Activated CD4-positive, alpha-beta T cell treated with anti-CD3 and anti-CD28 coated beads, Interleukin-2, amount 50 U/mL, for 48 hours (primary cell): Measurements from ENCODE around the gene PLCZ1.
"Not testable (repeated sequence)": the region's sequence is repeated elsewhere in the genome, so short reads cannot be mapped to it uniquely, and the experiment has no call there.

Source experiments
- DNase-seq, 2 experiments: peaks; one replicate each; pipeline ENCODE4 v3.0.0-alpha.2; 2020

The PLCZ1 gene, protein sequence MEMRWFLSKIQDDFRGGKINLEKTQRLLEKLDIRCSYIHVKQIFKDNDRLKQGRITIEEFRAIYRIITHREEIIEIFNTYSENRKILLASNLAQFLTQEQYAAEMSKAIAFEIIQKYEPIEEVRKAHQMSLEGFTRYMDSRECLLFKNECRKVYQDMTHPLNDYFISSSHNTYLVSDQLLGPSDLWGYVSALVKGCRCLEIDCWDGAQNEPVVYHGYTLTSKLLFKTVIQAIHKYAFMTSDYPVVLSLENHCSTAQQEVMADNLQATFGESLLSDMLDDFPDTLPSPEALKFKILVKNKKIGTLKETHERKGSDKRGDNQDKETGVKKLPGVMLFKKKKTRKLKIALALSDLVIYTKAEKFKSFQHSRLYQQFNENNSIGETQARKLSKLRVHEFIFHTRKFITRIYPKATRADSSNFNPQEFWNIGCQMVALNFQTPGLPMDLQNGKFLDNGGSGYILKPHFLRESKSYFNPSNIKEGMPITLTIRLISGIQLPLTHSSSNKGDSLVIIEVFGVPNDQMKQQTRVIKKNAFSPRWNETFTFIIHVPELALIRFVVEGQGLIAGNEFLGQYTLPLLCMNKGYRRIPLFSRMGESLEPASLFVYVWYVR

DNA sequence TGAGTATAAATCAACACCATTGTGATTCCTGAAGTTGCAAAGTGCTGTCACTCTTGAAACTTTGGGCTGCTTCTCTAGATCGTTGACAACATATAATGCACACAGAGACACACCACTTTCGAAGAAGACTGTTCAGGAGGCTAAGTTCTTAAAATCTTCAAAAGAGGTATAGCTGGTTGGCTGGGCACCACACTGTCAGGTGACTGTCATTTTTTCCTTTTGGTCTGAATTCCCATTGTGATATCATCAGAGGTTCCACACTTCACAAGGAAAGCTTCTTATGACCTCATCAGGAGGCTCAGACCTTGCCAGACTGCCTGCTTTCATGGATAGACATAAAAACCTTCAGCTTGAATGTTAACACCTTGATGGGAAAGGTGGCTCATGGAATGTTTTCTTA lies at the start of gene PLCZ1, which contains the start of gene CAPZA3:
Gene PLCZ1 (minus strand): TSS at position 194 of the 400 bp plus-strand sequence. CDS start 641 bp downstream, outside the sequence.
Gene CAPZA3 (plus strand): TSS at position 301 of the 400 bp plus-strand sequence. CDS start 150 bp downstream, outside the sequence.
- DNase-seq, result no peak

DNA sequence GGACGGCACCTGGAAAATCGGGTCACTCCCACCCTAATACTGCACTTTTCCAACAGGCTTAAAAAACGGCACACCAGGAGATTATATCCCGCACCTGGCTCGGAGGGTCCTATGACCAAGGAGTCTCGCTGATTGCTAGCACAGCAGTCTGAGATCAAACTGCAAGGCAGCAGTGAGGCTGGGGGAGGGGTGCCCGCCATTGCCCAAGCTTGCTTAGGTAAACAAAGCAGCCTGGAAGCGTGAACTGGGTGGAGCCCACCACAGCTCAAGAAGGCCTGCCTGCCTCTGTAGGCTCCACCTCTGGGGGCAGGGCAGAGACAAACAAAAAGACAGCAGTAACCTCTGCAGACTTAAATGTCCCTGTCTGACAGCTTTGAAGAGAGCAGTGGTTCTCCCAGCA lies 47.7 kb upstream of the PLCZ1 start:
- DNase-seq, result not testable (repeated sequence)

DNA sequence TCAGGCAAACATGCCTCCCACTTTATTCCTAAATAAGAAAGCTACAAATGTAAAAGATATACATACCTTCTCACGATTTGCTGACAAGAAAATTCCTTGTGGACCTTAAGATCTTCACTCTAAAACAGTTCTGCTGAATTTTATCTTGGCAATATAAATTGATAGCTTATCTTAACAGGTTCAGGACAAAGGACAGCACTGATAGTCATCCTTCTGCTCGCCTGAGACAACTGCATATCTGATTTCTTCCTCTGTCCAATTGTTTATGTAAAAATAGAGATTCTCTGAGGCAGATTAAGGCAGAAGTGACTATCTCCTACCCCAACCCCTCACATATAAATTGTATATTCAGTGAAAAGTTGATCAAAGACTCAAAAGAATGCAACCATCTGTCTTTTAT lies 45.0 kb upstream of the PLCZ1 start:
- no peak for DNase-seq

DNA sequence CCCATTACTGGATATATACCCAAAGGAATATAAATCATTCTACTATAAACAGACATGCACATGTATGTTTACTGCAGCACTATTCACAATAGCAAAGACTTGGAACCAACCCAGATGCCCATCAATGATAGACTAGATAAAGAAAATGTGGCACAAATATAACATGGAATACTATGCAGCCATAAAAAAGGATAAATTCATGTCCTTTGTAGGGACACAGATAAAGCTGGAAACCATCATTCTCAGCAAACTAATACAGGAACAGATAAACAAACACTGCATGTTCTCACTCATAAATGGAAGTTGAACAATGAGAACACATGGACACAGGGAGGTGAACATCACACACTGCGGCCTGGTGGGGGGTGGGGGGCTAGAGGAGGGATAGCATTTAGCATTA lies 28.7 kb upstream of the PLCZ1 start:
- DNase-seq, result not testable (repeated sequence)

DNA sequence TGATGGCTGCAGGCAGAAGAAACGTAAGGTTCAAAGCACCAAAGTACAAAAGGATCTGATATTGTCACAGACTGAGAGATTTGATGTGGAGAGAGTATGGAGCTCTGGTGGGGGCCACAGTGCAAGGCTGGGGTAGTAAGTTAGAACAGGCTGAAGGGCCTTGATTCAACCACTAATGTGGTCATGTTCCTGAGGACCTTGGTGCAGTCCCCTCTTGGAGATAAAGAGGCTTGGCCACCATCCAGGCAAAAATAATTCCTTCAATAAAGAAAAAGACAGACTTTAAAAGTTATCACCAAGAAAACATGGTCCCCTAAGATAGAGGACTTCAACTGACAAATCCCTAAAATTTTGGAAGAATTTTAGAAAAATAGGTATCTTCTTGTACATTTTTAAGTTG lies 17.5 kb upstream of the PLCZ1 start:
- DNase-seq, result no peak

DNA sequence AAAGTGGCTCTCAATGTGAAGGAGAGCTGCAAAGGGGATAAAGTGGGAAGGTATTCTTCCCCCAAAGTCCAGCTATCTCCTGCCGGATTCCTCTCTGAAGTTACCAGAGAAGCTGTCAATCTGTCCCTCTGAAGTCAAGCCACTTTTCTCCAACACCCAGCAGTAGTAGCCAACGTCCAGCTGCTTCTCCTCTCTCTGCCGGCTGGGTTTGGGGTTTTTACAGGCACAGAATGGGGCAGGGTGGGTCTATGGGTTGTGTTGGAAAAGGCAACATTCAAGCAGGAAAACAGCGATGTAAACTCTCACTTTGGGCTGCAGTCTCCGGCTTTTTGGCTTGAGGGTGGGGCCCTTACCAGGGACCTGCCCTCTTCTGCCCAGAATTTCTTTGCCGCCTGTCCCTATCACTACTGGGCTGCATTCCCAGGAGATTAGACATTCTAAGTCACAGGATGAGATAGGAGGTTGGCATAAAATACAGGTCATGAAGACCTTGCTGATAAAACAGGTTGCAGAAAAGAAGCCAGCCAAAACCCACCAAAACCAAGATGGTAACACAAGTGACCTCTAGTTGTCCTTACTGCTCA lies 16.4 kb upstream of the PLCZ1 start:
- no peak for DNase-seq

DNA sequence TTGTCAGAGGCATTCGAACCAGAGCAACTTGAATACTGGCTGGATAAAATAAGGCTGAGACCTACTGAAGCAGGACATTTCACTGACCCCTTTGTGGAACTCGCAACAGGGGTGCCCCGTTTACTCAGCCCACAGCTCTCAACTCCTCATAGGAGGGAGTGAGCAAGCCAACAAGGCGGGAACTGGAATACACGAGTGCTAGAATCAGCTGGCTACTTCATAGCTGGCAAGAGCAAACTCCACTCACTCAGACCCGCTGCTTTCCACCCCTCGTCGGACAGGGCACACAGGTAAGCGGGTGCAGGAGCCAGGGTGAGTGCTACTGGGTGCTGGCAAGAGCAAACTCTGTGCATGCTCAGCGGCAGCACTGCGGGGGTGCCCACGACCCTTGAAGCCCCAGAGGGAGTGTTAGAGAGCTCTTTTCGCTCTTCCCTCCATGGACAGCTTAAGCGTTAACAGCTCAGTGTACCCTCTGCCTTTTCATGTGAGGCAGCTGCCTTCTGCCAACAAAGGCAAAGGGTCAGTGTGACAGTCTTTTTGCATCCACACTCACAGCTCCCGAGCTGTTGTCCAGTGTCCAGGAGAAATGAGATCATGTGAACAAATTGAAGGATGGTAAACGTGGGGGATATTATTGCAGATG lies 15.8 kb upstream of the PLCZ1 start:
- no peak for DNase-seq

DNA sequence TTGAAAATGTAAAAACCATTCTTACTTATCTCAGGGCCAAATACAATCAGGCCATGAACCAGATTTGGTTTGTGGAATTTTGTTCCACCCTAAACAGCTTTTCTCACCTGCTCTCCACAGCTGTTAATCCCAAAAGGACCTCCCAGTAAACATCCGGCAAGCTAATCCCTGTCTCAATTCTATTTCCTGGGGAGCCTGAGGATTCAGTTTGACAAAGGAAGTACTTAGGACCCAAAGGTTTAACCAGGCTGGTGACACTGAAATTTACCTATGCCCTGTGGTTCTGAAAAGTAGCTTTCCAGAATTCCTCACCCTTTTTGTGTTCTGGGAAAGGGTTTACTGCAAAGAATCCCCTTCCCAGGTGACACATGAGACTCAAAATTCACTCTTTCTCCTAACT lies 15.1 kb upstream of the PLCZ1 start:
- DNase-seq, result no peak

DNA sequence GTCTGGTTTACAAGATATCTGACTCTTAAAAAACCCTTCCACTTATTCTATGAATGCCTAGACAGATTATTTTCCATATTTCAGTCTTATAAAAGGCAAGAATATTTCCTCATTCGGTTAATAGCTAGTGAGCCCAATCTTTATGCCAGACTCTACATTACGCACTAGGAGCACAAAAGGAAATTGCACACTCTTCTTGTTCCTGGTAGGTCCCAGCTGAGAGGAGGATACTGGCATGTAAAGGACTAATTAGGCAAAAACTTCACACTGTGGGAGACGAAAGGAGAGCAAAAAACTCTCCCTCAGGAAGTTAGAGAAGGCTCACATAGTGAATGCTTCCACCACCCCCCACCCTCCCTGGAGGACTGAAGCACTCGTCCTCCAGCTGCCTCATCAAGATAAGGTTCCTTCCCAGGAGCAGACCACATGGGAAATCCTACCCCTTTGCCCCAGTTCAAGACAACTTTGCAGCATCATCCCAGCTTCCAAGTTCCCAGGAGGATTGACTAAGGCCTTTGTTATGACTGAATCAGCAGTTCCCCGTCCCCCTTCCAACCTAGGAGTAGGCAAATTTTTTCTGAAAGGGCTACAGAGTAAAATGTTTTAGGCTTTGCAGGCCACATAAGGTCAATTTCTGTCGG lies 14.6 kb upstream of the PLCZ1 start:
- DNase-seq, result no peak

DNA sequence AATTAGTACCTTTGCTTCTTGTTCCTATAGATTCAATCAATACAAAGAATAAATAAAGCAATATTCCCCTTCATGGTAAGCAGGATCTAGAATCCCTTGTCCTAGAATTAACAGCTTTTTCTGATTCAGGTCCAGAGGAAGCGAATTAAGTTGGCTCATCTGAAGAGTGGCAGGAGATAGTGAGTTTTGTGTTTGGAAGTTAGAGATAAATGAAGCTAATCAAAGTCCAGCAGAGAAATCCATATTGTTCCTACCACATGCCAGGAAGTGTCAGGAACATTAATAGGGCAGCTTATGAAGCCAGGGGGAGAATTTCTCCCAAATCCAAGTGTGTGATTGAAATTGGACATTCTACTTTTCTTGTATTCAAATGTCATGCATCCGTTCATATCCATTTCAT lies 14.1 kb upstream of the PLCZ1 start:
- no peak for DNase-seq

DNA sequence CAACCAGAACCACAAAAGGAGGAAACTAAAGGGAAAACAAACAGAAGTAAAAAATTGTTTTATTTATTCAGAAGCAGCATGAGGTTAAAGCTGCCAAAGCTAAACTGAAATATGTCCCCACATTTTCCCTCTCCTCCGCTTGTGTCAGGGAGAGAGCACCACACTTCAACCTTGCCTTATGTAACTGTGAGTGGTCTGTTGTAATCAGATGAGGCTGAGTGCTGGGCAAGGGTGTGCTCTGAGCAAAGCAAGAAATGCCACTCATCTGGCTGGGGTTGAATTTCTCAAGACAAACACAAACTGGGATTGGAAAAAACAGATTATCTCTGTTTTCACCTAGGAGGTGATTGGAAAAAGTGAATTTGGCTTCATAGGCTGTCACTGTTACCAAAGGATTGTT lies 12.3 kb upstream of the PLCZ1 start:
- no peak for DNase-seq

DNA sequence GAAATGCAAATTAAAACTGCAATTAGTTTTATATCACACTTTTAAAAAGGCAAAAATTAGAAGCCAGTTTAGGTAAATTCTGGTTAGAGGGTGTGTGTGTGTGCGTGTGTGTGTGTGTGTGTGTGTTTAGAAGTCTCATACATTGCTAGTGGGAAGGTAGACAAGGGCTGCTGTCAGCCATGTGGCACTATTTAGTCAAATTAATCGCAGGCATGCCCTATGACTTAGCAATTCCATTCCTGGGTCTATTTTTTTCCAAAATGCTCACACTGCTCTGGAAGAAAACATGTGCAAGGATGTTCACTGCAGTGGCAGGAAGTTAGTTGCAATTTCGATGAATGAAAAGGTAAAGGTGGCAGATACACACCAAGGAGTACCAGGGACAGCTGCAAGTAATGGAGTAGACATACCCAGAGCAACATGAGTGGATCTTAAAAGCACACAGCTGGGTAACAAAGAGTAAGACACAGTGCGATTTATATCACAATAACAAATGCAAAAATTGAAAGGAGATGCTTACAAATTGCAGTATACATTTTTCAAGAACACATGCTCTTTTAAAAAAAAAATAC lies 11.7 kb upstream of the PLCZ1 start:
- DNase-seq, result no peak

DNA sequence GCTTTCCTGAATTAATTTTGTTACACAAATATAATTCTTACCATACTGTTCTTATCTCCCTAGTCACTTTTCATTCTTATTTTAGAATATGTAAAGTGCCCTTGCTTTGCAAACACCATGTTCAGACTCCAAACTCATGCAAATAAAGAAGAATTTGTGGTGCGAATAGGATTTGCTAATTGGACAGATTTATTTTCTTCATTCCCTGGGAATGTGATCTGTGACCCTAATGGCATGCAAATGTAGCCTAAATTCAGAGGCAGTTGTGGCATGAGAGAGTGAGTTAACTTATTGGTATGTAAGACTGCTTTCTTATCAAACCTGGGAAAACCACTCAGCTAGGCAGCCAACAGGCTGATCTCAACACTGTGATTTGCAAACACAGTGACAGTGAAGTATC lies 10.1 kb upstream of the PLCZ1 start:
- no peak for DNase-seq

DNA sequence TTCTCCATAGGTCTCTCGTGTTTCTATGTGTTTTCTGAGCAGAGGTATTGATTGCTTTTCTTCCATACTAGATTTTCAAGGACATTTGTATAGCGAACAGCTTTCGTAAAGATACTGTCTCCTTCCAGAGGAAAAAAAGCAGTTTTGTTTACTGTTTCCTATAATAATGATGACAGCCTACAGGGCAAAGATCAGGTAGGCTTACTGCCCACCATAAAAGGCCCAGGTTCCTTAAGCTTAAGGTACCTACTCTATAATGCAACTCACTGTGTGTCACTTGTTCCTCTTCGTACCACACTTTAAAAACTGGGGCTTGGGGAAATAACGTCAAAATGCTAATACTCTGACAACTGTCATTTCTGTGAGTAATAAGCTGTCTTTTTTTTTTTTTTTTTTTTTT lies 6.7 kb downstream of the PLCZ1 start:
- no peak for DNase-seq

DNA sequence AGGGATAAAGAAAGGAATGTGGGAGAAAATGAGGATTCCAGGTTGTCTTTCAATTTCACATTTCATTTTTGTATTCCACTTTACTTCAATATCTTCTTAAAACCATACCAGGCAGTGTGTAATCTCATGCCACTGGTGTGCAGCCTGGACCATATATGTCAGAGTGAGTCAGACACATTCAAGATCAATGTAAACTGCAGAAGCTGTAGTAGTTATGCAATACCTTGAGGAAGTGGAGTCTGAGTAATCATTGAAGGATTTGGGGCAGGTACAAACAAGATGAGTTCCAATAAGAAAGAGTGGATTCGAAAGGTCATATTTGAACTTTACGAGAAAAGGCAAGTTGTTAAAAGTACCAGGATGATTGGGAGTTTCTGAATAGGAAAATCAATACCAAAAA lies 14.1 kb downstream of the PLCZ1 start:
- no peak for DNase-seq

DNA sequence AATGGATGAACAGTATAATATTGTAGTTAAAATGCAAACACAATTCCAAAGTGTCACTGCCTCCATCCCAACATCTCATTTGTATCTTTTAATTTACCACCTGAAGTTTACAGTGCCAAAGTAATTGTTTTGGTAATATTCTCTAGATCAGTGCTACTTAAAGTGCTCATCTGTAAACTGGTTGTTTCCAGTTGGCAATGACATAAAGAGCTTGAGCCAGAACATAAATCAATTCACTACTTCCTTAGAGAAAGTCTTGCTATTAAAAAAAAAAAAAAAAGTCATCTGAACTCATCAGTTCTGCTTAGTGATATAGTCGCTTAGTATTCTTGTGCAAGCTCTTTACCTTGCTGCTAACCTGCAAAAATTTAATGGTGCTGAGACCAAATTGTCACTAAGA lies 16.4 kb downstream of the PLCZ1 start:
- DNase-seq, result no peak

DNA sequence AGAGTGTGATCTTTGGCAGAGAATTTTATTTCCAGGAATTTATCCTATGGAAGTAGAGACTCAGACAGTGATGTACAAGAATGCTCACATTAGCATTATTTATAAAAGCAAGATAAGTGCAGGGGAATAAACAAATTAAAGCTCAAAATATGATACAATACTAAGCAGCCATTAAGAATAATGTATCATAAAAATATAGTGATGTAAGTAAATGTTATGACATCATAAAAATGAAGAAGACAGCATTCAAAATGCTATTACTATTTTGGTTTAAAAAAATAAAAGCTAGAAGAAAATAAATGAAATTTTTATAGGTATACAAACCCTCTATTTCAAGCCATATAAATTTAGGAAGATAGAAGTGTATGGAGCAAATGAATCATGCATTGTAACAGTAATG lies 17.1 kb downstream of the PLCZ1 start:
- DNase-seq, result no peak

DNA sequence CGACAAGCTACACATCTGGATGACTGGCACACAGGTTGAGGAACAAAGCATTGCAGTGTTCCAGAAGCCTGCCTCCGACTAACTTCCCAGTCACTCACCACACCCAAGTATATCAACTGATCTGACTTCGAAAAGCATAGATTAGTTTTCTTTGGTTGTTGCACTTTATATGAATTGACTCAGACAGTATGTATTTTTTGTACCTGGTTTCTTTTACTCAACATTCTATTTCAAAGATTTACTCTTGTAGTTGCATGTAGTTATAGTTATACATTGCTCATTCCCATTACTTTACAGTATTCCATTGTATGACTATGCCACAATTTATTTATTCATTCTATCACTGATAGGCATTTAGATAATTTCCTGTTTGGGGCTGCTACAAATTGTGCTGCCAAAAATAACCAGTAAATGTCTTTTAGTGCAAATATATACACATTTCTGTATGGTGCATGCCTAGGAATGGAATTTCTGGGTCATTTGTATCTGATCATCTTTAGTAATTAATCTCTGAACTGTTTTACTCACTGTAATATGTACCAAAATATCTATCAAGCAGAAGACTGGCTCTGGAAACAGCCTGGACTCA lies 17.8 kb downstream of the PLCZ1 start:
- DNase-seq, result no peak

DNA sequence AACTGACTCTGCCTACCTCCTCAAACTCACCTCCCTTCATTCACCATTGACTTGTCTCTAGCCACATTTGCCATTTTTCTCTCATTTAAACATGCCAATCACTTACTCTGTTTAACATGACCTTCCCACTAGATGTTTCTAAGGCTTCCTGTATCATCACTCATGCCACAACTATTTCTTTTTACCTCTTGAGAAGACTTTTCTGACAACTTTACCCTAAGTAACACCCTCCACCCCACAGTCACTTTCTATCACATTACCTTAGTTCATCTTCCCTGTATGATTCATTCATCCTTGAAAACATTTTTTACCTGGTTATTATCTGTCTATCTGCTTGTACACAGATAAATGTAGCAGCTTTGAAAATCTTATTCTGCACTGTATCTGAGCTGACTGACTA lies 19.4 kb downstream of the PLCZ1 start:
- DNase-seq, result no peak

DNA sequence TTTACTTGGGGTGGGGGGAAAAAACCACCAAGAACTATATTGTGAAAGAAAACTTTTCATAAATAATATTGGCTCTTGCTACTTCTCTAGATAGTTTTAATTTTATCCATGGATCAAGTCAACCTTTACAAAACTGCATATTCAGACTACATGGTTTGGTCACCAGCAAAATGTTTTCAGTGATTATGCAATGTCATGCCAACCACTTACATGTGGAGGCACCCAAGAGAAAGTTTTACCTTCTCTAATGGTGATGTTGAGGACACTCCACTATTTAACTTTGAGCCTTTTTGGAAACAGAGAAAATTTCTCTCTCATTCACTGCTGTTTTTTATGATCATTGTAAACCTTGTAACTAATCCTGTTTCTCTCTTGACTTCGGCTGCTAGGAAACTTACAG lies 21.6 kb downstream of the PLCZ1 start:
- DNase-seq, result no peak

DNA sequence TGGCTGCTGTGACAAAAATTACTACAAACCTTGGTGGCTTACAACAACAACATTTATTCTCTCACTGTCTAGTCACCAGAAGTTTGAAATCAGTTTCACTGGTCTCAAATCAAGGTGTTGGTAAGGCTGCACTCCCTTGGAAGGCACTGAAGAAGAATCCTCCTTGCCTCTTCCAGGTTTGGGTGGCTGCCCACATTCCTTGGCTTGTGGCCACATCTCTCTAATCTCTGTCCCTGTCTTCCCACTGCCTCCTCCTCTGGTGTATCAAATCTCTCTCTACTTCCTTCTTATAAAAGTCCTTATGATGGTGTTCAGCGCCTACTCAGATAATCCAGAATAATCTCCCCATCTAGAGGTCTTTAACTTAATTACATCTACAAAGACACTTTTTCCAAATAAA lies 31.0 kb downstream of the PLCZ1 start:
- DNase-seq, result no peak

DNA sequence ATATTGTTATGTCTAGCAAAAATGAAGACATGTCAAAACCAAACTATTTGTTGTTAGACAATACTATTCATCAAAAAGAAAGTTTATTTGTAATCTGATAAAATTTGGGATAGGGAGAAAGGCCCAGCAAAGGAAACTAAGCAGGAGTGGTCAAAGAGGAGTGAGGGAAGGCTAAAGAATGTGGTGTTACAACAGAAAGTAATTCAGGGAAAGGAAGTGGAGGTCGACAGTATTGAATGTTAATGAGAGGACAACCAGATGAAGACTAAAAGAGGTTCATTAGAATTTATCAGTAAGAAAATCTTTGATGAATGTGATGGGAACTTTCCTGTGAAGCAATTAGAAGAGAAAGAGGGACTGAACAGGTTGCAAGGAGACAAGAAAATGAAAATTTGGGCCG lies 33.9 kb downstream of the PLCZ1 start:
- no peak for DNase-seq
